ENCODE results near the gene DAZAP2. TPM values are rescaled to one million over a fixed set of nuclear protein-coding genes. Genes with fewer than 3 reads are reported as not detected.

The DAZAP2 gene
- total and polyA plus RNA-seq, 9 of the 15 experiments (the other 6 are each of a cell fraction or from before 2014, with no cell fraction given), result 116 to 668 (median 227) TPM

DNA sequence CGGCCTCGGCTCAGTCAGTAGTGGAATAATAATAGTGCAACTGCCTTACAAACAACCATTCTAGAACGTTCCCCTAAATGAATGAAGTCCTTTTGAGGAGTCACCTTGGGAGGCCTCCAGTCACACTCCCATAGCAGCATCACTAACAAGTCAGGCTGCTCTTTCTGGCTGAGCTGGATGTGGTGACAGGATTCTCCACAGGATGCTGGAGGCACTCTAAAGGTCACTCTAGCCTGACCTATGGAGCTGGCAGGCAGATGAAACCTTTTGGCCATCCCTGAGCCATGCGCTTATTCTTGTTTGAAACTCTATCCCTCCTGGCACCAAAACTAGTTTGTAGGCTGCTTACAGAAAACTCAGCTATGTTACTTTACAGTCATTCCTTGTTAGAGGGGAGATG, 47.8 kb upstream of the DAZAP2 start:
- ChIA-PET CTCF (ENCODE audit: low intra/inter-chr PET ratio) (no interaction called here), POLR2A (interaction anchor here (0.9 kb wide), 1 partner anchor 9 kb away, joined by 3 read pairs; no protein-coding TSS in a partner anchor)
- in situ Hi-C loops (cut with MboI), result no loop called here
- no peak overlapping the region for H3K4me3 ChIP-seq
- no peak overlapping the region for H2AFZ ChIP-seq (ENCODE audit: low read depth, low read length)
- DNase-seq (ENCODE audit: extremely low read depth in 1 of 4, low spot score in 3 of 4), result no peak
- H3K27ac ChIP-seq (ENCODE audit: extremely low read depth, low read depth, low read length), result no peak overlapping the region
- intact Hi-C loops (cut with micrococcal nuclease), result no loop called here
- H4K20me1 ChIP-seq (replicated peaks; ENCODE audit: control insufficient read depth, insufficient read depth, low read length), result no peaks in the 10 kb centered on the region
- H3K36me3 ChIP-seq (ENCODE audit: control insufficient read depth, insufficient read depth, low read length), result no peaks in the 10 kb centered on the region
- BruUV-seq (replicated peaks), result no TSS peak
- no peaks in the 10 kb centered on the region for H3K27me3 ChIP-seq (ENCODE audit: control insufficient read depth in 2 of 2, insufficient read depth in 2 of 2, low read length in 2 of 2)
- no peak for ATAC-seq
- no peak for FAIRE-seq
- no peak overlapping the region for H3K4me2 ChIP-seq (ENCODE audit: insufficient read depth, low read length)
- H3K4me1 ChIP-seq (replicated peaks in 1 of 2; ENCODE audit: control insufficient read depth in 2 of 2, insufficient read depth in 2 of 2, low read length in 2 of 2), result peaks cover 3 to 8% of the 10 kb centered on the region in 2 experiments; a peak in 2 of 5 replicates
- H3K79me2 ChIP-seq (ENCODE audit: control insufficient read depth, insufficient read depth, low read length), result no peaks in the 10 kb centered on the region
- no peaks in the 10 kb centered on the region for H3K9me1 ChIP-seq (ENCODE audit: control insufficient read depth, insufficient read depth, low read length)
- TF ChIP-seq FOXK1 (CRISPR knock-in tag; IDR thresholded peaks at IDR 0.05; ENCODE audit: borderline replicate concordance), result no peak
- TF ChIP-seq TEAD4 (IDR thresholded peaks at IDR 0.05; ENCODE audit: low read length), result no peak
- no peak for TF ChIP-seq TEAD4 (CRISPR knock-in tag; IDR thresholded peaks at IDR 0.05; ENCODE audit: borderline replicate concordance)
- TF ChIP-seq TGIF2 (CRISPR knock-in tag; IDR thresholded peaks at IDR 0.05), result no peak
- no peak for TF ChIP-seq ZNF124 (CRISPR knock-in tag; IDR thresholded peaks at IDR 0.05)
- no peak for TF ChIP-seq POLR2B (IDR thresholded peaks at IDR 0.05; ENCODE audit: low read depth, partially characterized antibody)
- no peak for TF ChIP-seq ZFPM2 (CRISPR knock-in tag; IDR thresholded peaks at IDR 0.05)
- TF ChIP-seq CREM (IDR thresholded peaks at IDR 0.05; ENCODE audit: low read depth), result no peak
- no peak for TF ChIP-seq CEBPB (tag; IDR thresholded peaks at IDR 0.05)
- WGBS (ENCODE audit: insufficient coverage, low coverage, missing lambda C conversion rate), result 33% methylated on average over 4 of the region's 4 CpGs
- H3K9me3 ChIP-seq (replicated peaks; ENCODE audit: control insufficient read depth, insufficient read depth, low read depth, low read length), result no peaks in the 10 kb centered on the region
- H3K9ac ChIP-seq (ENCODE audit: insufficient read depth in 1 of 2, low read depth in 2 of 2, low read length in 2 of 2), result no peak overlapping the region

Data from K562 (cell line).